ENCODE measurements around the gene PTGES2. TPM values are rescaled to one million over a fixed set of nuclear protein-coding genes. Genes with fewer than 3 reads are reported as not detected.

Gene PTGES2
- total RNA-seq, 1 donor from 2014 or later = 58.5 TPM

DNA sequence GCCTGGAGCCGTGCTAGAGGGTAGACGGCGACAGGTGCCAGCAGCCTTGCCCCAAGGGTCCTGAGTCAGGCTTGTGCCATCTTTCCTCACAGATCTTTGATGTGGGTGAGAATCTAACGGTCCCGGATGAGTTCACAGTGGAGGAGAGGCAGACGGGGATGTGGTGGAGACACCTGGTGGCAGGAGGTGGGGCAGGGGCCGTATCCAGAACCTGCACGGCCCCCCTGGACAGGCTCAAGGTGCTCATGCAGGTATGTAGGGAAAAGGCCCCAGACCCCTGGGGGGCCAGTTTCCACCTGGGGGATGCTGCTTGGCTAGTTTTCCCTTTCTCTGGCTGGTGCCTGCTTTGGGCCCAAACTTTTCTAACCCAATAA is 24.0 kb downstream of the PTGES2 start:
- H3K4me3 ChIP-seq (ENCODE audit: low read depth, low read length) = no peak overlapping the region
- peak; percentile 60 for TF ChIP-seq CTCF (conservative IDR thresholded peaks at IDR 0.05; ENCODE audit: low read depth, low read length)
- no peak for DNase-seq (ENCODE audit: low read depth)

DNA sequence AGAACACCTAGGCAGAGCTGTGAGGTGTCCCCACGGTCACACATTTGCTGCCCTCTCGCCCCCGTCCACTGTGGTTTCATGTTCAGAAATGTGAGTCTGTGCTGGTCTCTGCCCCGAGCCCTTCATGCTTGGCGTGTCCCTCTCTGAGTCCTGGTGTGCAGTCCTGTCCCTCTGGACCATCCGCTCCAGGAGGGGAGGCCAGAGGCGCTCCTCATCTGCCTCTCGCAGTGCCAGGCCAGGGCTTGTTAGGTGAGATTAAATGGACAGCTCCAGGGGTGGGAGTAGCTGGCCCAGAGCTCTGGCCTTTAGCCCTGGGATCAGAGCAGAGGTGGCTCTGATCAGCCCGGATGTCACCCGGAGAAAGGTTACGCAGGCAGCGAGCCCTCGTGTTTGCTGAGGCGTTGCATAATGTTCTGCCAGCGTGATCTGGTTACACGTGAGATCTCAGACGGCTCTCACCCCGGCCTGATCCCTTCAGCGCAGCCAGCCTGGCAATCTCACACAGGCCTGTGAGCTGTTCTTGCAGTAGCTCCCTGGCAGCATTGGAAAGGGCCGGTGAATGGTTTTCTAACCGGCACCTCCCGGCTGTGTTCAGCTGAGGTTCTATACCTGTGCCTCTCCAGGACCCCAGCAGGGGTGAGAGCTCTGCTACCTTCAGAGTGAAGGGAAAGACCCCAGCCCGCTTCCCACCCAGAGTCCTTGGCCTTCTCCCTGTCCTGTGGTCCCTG is 24.5 kb downstream of the PTGES2 start:
- H3K4me3 ChIP-seq (ENCODE audit: low read depth, low read length) = no peak overlapping the region
- TF ChIP-seq CTCF (conservative IDR thresholded peaks at IDR 0.05; ENCODE audit: low read depth, low read length) = no peak
- DNase-seq (ENCODE audit: low read depth) = no peak

DNA sequence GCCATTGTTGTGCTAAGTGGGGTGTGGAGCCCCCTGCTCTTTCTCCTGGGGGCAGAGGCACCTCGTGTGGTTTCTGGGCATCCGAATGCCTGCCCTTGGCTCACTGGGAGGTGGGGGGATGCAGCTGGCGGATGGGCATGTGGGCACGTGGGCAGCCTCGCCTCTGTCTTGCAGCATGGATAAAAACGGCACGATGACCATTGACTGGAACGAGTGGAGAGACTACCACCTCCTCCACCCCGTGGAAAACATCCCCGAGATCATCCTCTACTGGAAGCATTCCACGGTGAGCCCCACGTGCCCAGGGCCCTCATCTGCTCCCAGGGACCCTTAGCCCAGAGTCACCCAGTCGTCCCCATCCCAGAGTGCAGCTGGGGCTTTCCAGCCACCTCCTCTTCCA is 25.3 kb downstream of the PTGES2 start:
- DNase-seq (ENCODE audit: low read depth) = no peak
- TF ChIP-seq CTCF (conservative IDR thresholded peaks at IDR 0.05; ENCODE audit: low read depth, low read length) = no peak
- no peak overlapping the region for H3K4me3 ChIP-seq (ENCODE audit: low read depth, low read length)

GRCh38 chr9:128101690-128102089 is 25.8 kb downstream of the PTGES2 start:
- TF ChIP-seq CTCF (conservative IDR thresholded peaks at IDR 0.05; ENCODE audit: low read depth, low read length) = no peak
- DNase-seq (ENCODE audit: low read depth) = no peak
- no peak overlapping the region for H3K4me3 ChIP-seq (ENCODE audit: low read depth, low read length)

GRCh38 chr9:128101231-128101661 is 26.3 kb downstream of the PTGES2 start:
- no peak for DNase-seq (ENCODE audit: low read depth)
- TF ChIP-seq CTCF (conservative IDR thresholded peaks at IDR 0.05; ENCODE audit: low read depth, low read length) = no peak
- no peak overlapping the region for H3K4me3 ChIP-seq (ENCODE audit: low read depth, low read length)

DNA sequence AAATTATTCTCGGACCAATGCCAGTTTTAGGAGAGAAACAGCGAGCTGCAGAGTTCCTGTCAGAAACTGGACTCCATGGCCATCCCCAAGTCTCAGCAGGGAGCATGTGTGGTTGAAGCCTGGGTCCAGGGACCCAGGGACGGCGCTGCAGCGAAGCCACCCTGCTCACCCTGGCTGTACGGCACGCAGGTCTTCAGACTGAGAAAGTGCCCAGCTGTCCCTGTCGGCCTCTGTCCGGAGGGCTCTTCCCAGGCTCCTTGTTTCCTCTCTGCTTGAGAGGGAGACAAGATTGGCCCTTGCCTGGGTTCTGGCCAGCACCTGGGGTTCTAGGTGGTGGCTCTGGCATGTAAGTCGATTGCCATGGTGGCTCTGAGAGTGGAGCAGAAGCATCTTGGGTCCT is 26.9 kb downstream of the PTGES2 start:
- DNase-seq (ENCODE audit: low read depth) = no peak
- H3K4me3 ChIP-seq (ENCODE audit: low read depth, low read length) = peak overlapping the region; percentile 58
- no peak for TF ChIP-seq CTCF (conservative IDR thresholded peaks at IDR 0.05; ENCODE audit: low read depth, low read length)

GRCh38 chr9:128099932-128100491 is 27.5 kb downstream of the PTGES2 start:
- TF ChIP-seq CTCF (conservative IDR thresholded peaks at IDR 0.05; ENCODE audit: low read depth, low read length) = no peak
- H3K4me3 ChIP-seq (ENCODE audit: low read depth, low read length) = peak overlapping the region; percentile 58
- DNase-seq (ENCODE audit: low read depth) = no peak

Measured in epithelial cell of proximal tubule (primary cell).